Dermis microvascular lymphatic vessel endothelial cell (primary cell): Measurements from ENCODE around the gene MLPH. TPM values are rescaled to one million over a fixed set of nuclear protein-coding genes. Genes with fewer than 3 reads are reported as not detected.

Experiments
- DNase-seq, 2 donors: peaks; one replicate each; pipeline versions ENCODE4 v3.0.0 to v3.0.0-alpha.2; 2010; ENCODE audit warnings: low read depth in 2 of 2
- total RNA-seq: library from RNA; depleted of rRNA; stranded (reverse); fragments of >200 nt; gene quantifications from 2 replicates; pipeline ENCODE4 v1.2.1, GENCODE V29; 2014

Gene MLPH
- total RNA-seq, 1 donor from 2014 or later: not detected

GRCh38 chr2:237496428-237496827 is 9.4 kb downstream of the MLPH start:
- DNase-seq: no peak

DNA sequence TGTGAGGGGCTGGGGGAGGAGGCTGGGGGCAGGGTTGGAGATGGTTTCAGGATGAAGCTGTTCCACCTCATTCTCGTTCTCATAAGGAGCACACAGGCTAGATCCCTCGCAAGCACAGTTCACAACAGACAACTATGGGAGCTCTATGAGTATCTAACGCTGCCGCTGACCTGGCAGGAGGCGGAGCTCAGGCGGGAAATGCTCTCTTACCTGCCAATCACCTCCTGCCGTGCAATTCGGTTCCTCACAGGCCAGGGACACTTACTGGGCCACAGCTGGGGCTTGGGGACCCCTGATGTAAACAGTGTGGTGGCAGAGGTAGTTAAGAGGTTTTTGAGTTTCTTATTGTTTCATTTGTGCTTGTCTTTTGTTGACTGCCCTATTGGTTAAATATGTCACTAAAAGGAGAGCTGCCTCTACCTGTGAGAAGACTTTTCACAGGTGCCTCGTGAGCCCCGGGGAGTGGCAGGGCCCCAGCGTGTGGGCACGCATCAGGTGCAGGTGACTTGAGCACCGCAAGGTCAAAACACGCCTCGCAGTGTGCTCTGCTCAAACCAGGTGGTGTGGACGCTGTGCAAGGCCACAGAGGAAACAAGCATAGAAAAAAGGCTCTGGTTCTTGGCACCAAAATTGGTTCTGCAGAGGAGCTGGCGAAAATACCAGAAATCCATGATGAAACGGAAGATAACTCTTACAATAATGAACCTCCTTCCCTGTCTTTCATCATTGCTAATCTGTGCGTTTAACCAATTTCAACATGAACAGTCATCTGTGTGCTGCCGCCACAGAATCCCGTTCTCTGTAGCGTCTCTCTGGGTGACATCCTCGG is 10.2 kb downstream of the MLPH start:
- no peak for DNase-seq

GRCh38 chr2:237497838-237498186 is 10.8 kb downstream of the MLPH start:
- no peak for DNase-seq

GRCh38 chr2:237498341-237498740 is 11.3 kb downstream of the MLPH start:
- DNase-seq: no peak

DNA sequence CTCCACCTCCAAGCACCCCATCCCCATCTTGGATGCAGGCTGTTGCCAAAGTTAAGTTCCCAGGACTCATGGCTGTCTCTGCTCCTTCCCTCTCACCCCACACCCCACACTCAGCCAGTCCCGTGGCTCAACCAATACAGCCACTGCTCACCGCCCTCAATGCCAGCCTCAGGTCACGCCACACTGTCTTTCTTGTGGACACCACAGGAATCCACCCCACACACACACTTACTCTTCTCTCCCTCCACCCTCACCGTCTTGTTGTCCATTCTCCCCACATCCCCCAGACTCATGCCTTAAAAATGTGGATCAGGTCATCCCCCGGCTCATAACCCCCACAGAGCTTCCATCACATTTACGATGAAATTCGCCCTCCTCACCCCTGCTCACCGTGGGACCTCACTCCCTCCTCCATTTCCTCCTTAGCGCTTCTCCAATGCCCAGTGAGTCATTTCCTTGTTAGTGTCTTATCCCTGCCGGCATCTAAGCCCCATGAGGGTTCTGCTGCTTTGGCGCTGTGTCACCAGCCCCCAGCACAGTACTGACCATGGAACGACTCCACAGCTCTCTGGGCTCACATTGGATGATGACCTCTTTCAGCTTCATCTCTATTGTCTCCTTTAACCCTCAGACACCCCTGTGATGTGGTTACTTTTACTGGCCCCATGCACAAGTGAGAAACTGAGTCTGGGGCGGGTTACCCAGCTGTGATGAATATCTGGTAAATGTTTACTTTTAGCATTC is 13.8 kb downstream of the MLPH start:
- peak in 1 of 2 donors; percentile 85 for DNase-seq

- peak in 1 of 2 donors; percentile 76 for DNase-seq
Measured at GRCh38 chr2:237501892-237502513, 15.0 kb downstream of the MLPH start.

DNA sequence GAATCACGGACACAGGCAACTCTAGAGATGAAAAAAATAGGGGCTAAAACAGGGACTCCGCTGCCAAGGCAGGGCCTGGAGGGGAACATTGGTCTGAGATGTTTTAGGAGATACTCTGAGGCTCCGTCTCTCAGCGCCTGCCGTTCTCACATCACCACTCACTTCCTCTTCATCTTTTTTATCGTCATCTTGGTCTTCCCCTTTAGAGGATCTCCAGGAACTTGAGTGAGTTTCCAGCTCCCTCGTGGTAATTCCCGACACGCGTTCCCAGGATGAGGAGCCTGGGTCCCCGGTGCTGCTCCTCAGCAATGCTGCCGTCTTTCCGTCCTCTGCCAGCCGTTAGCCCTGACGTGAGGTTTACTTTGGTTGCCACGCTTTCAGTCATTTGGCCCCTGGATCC is 16.1 kb downstream of the MLPH start:
- DNase-seq: no peak

DNA sequence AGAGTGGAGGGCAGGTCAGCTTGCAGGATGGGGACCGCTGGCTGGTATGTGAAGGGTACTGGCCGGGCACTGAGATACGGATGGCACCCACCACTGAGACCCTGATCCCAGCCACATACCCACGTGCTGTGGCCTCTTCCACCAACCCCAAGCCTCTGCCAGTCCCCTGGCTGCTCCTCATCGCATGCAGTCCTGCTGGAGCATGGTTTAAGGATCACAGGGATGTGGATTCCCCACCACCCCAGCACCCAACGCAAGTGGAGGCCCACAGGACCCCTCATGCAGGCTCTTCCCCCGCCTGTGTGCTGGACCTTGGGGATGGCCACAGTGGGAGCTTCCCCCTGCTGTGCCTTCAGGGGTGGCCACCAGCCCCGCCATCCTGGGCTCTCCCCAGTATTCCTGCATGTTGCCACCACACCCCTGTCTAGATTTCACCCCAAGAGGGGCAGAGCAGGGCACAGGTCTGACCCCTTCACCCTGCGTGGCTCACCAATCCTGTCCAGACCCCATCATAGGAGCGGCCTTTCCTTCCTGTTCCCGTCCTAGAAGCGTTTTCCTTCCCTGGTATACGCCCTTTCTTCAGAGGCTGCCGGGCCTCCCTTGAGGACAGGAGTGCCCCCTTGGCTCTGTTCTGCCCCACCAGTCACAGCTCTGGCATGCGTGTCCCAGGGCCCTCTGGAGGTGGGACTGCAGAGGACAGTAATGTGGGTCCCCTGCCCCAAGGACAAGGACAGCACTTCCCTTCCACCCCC is 18.3 kb downstream of the MLPH start:
- no peak for DNase-seq

- no peak for DNase-seq
Measured at GRCh38 chr2:237507512-237507911, 20.5 kb downstream of the MLPH start.

DNA sequence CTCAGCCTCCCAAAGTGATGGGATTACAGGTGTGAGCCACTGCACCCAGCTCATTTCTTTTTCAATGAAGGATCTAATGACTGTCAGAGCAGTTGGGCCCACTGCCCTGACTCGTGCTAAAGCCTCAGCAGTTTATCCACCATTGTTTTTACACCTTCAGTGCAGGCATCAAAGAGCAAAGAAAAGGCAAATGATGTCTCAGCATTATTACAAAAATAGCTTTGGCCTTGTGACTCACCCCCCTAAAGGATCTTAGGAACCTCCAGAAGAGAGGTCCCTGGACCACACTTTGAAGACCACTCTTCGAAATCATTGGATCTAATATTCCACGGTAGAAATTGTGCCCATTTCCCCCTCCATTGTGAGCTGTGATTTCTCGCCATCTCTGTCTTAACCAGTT is 21.3 kb downstream of the MLPH start:
- no peak for DNase-seq

DNA sequence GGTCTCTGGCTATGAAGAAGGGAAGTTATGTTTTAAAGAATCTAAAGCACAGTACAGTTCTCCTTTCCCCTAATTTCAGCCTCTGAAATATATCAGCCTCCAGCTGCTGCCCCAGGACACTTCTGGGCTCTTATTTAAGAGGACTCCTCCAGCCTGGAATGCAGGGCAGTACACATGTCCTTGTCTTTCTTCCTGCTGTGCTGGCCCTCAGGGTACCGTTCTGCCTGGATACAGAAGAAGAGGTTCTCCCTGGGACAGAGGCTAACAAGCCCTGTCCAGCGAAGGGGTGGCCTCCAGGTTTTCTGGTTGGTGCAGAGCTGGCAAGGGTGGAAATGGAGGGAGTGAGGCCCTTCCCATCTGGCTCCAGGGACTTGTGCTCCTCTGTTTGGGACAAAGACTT is 22.1 kb downstream of the MLPH start:
- no peak for DNase-seq

DNA sequence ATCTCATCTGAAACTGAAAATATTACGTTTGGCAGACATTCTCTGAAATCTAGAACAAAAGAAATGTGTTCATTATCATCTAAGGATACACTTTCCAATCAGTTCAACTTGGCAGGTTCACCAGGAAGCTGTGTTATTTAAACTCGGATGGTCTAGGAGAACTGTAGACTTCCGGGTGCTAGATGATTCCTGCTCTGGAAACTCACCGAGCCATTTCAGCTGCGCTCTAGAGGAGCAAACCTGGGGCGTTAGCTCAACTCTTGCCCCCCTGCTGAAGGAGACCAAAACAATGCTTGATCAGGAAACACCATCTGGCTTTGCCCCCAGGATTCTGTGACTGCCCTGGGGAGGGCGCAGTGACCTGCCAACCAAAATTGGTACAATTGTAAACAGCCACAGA is 22.9 kb downstream of the MLPH start:
- peak; percentile 24 to 78 for DNase-seq

DNA sequence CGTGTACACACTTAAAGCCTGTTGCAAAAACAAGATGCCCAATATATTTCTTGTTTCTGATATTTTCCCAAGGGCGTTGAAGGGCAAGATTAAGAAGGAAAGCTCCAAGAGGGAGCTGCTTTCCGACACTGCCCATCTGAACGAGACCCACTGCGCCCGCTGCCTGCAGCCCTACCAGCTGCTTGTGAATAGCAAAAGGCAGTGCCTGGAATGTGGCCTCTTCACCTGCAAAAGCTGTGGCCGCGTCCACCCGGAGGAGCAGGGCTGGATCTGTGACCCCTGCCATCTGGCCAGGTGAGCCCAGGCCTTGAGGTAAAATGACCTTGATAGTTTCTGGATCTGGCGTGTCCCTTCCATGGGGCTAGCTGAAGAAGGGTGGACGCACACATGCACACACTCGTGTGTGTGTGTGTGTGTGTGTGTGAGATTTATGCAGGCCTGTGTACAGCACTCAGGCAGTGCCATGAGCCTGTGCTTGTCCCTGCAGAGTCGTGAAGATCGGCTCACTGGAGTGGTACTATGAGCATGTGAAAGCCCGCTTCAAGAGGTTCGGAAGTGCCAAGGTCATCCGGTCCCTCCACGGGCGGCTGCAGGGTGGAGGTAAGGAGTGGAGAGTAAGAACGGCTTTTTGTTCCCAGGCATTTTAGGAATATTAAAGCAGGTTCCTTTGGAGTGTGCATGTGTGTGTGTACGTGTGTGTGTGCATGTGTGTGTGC is 23.6 kb downstream of the MLPH start:
- DNase-seq: no peak

DNA sequence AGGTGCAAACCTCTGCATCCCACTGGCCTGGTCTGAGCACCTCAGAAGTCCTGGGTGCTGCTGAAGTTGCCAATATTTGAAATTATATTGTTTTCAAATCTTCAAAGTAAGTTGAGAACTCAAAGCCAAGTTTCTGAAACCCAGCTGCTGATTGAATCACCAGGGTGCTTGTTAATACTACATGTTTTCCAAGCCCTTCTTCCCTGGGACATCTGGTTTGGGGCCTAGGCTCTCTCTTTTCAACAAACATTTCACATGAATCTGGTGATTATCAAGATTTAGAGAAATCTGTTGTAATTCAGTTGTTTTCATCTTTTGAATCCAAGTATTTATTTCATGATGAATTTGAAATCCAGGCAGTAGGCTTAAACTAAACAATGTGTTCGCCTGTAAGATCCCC is 24.4 kb downstream of the MLPH start:
- DNase-seq: no peak

DNA sequence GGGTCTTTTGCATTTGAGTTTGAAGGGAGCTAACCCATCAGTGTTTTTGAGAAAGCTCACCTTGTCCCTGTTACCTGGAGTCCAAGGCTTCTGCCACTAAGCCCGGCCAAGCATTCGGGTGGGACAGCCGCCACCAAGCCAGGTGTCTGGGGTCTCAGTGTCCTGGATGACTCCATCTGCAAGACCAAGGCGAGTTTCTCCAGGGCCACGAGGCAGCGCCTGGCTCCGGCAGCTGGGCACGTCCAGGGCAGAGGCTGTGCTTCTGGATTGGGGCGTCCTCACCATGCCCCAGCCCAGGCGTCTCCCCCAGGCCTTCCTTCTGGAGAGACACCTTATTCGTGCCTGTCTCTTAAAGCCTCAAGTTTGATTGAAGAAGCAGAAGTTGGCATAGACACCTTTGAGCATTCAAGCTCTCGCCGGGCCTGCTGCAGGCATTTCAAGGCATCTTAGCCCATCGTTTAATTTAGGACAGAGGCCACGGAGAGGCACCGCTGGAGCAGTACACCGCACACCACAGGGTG is 24.9 kb downstream of the MLPH start:
- no peak for DNase-seq

DNA sequence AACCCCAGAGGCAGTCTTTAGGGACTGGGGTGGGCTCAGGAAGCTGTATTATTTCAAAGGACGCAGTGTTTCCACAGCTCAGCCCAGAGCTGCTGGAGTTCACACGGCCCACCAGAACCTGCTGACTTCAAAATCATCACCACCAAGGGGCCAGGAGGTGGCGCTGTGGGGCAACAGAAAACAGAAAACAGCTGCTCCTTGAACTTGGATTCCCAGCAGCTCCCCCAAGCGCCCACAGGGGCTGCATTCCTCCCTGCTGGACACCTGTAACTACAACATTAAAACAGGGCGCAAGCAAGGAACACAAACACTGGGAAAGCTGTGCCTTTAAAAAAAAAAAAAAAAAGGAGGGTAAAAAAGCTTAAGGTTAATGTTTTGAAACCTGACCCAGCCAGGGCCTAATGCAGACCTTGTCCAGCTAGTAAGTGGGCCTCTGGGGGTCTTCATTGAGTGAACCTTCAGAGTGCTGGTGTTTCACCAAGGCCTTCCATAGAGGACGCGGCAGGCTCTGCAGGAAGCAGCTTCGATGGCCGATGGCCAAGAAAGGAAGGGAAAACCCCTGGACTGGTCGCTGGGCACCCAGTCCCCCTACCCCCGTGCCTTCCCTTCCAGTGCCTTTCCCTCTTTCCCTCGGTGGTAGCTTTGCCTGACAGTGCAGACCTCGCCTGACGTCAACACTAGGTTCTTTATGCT is 25.9 kb downstream of the MLPH start:
- peak; percentile 77 to 89 for DNase-seq

DNA sequence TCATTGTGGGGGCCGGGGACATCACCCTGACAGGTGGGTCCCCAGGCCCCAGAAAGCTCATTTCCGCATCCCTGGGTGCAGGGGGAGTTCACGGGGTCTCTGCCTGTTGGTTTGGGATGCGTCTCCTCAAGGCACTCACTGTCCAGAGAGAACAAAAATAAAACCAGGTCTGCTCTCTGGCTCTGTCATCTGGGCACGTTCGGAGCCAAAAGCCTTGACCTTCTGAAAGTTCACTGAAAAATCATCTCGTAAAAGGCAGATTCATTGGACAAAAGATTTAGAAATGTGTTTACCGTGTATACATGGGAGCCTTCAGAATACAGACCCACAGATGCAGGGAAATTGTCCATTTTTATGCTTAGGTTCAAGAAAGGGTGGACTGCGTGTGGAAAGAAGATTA is 26.6 kb downstream of the MLPH start:
- no peak for DNase-seq

GRCh38 chr2:237514474-237515130 is 27.6 kb downstream of the MLPH start:
- no peak for DNase-seq

GRCh38 chr2:237515166-237515565 is 28.1 kb downstream of the MLPH start:
- no peak for DNase-seq
